Measurements from ENCODE around the gene SNX32. TPM values are rescaled to one million over a fixed set of nuclear protein-coding genes. Genes with fewer than 3 reads are reported as not detected.

The SNX32 gene
- total RNA-seq, 4 donors from 2014 or later: 0.21 to 0.99 (median 0.67) TPM

DNA sequence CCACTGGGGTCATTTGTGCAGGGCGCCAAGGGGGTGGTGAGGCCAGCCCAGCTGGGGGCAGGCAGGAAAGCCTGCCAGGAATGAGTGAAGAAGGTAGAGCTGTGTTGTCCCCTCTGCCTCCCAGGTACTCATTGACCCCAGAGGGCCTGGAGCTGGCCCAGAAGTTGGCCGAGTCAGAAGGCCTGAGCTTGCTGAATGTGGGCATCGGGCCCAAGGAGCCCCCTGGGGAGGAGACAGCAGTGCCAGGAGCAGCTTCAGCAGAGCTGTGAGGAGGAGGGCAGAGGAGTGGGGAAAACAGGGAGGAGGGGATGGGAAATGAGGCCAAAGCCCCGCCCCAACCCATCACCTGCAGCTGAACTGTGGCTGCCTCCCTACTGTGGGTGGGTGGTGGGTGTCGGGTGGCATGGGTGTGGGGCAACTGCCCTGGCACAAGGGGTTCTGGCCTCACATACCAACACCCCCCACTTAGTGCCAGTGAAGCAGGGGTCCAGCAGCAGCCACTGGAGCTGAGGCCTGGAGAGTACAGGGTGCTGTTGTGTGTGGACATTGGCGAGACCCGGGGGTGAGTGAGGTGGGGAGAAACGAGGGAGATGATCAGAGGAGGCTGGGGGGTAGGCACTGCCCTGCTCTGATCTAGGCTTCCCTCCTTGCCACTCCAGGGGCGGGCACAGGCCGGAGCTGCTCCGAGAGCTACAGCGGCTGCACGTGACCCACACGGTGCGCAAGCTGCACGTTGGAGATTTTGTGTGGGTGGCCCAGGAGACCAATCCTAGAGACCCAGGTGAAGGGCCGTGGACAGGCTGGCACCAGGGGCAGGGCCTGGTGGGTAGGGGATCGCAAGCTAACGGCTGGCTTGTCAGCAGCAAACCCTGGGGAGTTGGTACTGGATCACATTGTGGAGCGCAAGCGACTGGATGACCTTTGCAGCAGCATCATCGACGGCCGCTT is 29.5 kb downstream of the SNX32 start:
- TF ChIP-seq POLR2A (IDR thresholded peaks at IDR 0.05): no peak
- TF ChIP-seq, protein P1, sequence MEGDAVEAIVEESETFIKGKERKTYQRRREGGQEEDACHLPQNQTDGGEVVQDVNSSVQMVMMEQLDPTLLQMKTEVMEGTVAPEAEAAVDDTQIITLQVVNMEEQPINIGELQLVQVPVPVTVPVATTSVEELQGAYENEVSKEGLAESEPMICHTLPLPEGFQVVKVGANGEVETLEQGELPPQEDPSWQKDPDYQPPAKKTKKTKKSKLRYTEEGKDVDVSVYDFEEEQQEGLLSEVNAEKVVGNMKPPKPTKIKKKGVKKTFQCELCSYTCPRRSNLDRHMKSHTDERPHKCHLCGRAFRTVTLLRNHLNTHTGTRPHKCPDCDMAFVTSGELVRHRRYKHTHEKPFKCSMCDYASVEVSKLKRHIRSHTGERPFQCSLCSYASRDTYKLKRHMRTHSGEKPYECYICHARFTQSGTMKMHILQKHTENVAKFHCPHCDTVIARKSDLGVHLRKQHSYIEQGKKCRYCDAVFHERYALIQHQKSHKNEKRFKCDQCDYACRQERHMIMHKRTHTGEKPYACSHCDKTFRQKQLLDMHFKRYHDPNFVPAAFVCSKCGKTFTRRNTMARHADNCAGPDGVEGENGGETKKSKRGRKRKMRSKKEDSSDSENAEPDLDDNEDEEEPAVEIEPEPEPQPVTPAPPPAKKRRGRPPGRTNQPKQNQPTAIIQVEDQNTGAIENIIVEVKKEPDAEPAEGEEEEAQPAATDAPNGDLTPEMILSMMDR (IDR thresholded peaks at IDR 0.05): no peak
- intact Hi-C loops (cut with DNase I; ENCODE audit: low total_unique reads): no loop called here
- no peak overlapping the region for H3K4me3 ChIP-seq (ENCODE audit: low read depth, poor library complexity, severe bottlenecking)
- WGBS, 2 donors: 91 to 92% methylated on average over 24 of the region's 24 CpGs
- DNase-seq (ENCODE audit: low spot score in 2 of 2): no peak

DNA sequence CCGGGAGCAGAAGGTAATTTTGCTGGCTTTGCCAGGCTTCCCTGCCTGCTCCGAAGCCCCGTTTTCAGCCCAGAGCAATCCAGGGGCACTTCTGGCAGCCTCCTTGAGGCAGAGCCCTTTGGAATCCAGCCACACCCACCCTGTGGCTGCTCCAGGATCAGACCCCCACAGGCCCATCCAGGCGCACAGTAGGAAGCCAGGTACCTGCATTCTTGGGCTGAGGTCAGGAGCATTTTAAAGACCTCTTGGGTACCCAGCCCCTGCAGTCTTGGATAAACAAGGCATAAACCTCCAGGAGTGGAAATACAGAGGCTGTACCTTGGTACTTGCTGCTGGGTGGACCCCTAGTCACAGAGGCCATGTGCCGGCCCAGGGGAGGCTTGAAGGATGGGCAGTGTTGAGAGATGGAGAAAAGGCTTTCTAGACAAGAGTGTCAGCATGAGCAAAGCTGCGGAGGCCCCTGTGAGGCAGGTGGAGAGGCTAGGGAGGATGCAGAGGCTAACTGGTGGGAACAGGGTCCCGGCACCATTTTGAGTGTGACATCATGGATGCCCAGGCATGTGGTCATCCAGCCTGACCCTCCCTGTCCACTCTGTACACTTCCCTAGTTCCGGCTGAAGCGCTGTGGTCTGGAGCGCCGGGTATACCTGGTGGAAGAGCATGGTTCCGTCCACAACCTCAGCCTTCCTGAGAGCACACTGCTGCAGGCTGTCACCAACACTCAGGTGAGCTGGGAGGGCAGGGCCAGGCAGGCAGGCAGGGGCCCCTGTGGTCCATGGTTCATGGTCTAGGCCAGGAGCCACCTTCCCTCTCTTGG is 30.3 kb downstream of the SNX32 start:
- DNase-seq (ENCODE audit: low spot score in 2 of 2): no peak
- 84 to 90% methylated on average over 8 to 12 of the region's 12 CpGs for WGBS, 2 donors
- no peak overlapping the region for H3K4me3 ChIP-seq (ENCODE audit: low read depth, poor library complexity, severe bottlenecking)
- TF ChIP-seq, protein P1 (IDR thresholded peaks at IDR 0.05): no peak
- no peak for TF ChIP-seq POLR2A (IDR thresholded peaks at IDR 0.05)
- intact Hi-C loops (cut with DNase I; ENCODE audit: low total_unique reads): no loop called here

DNA sequence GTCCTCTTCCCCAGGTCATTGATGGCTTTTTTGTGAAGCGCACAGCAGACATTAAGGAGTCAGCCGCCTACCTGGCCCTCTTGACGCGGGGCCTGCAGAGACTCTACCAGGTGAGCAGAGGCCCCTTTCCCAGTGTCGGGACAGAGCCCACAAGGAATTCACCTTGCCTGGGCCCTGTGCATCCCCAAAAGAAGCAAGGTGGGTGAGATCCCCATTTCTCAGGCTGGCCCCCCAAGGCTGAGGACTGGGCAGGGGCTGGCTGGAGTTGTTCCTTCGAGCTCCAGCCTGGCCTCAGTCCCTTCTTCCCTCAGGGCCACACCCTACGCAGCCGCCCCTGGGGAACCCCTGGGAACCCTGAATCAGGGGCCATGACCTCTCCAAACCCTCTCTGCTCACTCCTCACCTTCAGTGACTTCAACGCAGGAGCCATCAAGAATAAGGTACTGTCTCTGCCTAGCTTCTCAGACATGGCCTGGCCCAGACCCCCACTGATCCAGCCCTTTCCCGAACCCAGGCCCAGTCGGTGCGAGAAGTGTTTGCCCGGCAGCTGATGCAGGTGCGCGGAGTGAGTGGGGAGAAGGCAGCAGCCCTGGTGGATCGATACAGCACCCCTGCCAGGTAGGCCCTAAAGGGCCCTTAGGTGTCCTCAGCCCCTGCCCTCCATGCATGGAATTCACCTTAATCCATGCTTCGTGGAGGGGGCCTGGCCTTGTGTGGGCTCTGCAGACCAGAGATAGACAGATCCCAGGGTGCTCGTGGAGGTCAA is 31.1 kb downstream of the SNX32 start:
- 86% methylated on average over 17 to 18 of the region's 18 CpGs for WGBS, 2 donors
- intact Hi-C loops (cut with DNase I; ENCODE audit: low total_unique reads): no loop called here
- no peak overlapping the region for H3K4me3 ChIP-seq (ENCODE audit: low read depth, poor library complexity, severe bottlenecking)
- TF ChIP-seq, protein P1 (IDR thresholded peaks at IDR 0.05): no peak
- TF ChIP-seq POLR2A (IDR thresholded peaks at IDR 0.05): no peak
- DNase-seq (ENCODE audit: low spot score in 2 of 2): no peak

DNA sequence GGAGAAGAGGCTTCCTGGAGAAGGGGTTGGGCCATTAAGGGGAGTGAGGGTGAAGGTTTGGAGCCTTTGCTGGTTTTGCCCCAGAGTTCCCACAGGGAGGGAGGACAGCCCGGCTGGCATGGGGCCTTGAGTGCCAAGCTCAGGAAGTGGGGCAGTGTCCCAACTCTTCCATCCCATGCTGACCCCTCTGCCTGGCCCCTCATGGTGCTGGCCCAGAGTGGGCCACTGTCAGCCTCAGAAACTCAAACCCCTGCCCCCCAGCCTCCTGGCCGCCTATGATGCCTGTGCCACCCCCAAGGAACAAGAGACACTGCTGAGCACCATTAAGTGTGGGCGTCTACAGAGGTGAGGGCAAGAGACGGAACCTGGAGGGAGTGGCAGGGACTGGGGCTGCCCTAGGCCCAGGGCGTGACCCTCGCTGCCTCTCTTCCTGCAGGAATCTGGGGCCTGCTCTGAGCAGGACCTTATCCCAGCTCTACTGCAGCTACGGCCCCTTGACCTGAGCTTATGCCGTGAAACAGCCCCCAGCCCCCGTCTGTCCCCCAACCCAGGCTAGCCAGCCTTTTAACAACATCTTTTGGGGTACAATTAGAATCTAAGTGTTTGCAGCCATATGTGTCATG is 31.9 kb downstream of the SNX32 start:
- intact Hi-C loops (cut with DNase I; ENCODE audit: low total_unique reads): no loop called here
- no peak for TF ChIP-seq POLR2A (IDR thresholded peaks at IDR 0.05)
- TF ChIP-seq, protein P1 (IDR thresholded peaks at IDR 0.05): no peak
- WGBS, 2 donors: 76 to 81% methylated on average over 9 of the region's 9 CpGs
- no peak overlapping the region for H3K4me3 ChIP-seq (ENCODE audit: low read depth, poor library complexity, severe bottlenecking)
- no peak for DNase-seq (ENCODE audit: low spot score in 2 of 2)

All from lower leg skin (tissue), 4 donors.